HG03060 (cell line): ENCODE measurements around the gene ZNF358.
"Not testable (repeated sequence)": the region's sequence is repeated elsewhere in the genome, so short reads cannot be mapped to it uniquely, and the experiment has no call there.

Experiments used
- ATAC-seq: cut with Tn5 transposase; IDR thresholded peaks from one replicate; pipeline ENCODE4 v1.9.1; 2021; ENCODE audit warnings: low read depth, moderate number of reproducible peaks; ENCODE audit not compliant: unreplicated experiment

Gene ZNF358

DNA sequence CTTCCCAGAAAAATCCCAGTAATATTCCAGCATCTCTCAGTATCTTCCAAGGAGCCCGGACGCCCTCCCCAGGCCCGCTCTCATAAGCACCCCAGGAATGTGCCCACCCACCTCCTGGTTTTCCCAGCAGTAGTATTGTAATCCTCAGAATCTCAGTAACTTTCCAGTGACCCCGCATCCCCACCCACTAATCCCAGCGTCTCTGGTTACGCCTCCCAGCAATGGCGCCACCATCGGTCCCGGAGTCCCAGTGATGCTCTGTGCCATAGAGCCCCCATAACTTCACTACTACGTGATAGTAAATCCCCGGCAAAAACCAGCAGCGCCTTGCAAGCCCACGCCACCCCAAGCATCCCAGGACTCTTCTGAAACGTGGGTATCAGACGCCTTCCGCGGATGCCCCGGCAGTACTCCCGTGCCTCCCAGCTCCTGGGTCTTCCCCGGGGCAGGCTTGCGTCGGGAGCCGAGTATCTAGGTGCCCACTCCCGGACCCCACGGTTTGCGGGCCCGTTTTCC lies 18.7 kb downstream of the ZNF358 start:
- ATAC-seq: no peak

- peak; percentile 70 for ATAC-seq
These were observed 19.4 kb downstream of the ZNF358 start, which contains the start of gene PNPLA6 for GRCh38 chr19:7535047-7535997. TSS of gene PNPLA6 (plus strand) at chr19:7535717. CDS start at chr19:7535789, 72 bp downstream.

GRCh38 chr19:7535998-7536695 lies 20.2 kb downstream of the ZNF358 start:
- no peak for ATAC-seq

- ATAC-seq: not testable (repeated sequence)
These were observed 23.1 kb downstream of the ZNF358 start for GRCh38 chr19:7538990-7539389.

DNA sequence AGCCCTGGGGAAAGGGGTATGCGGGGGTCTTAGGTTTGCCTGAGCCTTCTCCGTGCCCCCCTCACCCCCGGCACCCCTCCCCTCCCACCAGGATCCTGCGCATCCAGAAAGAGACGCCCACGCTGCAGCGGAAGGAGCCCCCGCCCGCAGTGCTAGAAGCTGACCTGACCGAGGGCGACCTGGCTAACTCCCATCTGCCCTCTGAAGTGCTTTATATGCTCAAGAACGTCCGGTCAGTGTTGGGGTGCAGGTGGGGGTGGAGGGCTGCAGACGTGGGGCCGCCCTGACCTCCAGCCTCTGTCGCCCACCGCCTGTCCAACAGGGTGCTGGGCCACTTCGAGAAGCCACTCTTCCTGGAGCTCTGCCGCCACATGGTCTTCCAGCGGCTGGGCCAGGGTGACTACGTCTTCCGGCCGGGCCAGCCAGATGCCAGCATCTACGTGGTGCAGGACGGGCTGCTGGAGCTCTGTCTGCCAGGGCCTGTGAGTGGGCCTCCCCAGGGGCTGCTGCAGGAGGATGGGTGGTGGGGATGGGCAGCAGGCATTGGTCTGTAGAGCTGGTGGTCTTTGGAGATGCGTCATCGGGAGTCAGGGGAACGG lies 24.0 kb downstream of the ZNF358 start:
- no peak for ATAC-seq

- no peak for ATAC-seq
These were observed 25.0 kb downstream of the ZNF358 start for GRCh38 chr19:7540761-7541474.

- no peak for ATAC-seq
These were observed 25.5 kb downstream of the ZNF358 start for GRCh38 chr19:7541475-7541824.

GRCh38 chr19:7541828-7542443 lies 26.0 kb downstream of the ZNF358 start:
- no peak for ATAC-seq

GRCh38 chr19:7542556-7543348 lies 26.8 kb downstream of the ZNF358 start:
- ATAC-seq: no peak

DNA sequence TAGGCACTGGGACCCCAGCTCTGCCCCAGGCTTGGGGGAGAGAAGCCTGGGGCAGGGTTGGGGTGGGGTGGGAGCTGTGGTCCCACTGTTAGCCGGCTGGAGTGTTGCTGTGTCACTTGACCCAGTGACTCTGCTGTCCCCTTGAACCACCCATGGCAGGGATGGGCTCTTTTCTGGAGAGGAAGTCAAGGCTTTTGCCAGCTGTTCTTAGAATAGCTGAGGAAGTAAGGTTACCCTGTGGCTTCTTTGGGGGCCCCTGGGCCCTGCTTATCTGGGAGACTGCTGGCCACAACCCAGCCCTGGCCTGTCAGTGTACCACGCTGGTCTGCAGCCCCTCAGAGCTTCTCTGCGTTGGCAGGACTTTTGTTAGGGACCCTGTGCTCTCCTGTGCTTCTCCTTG lies 28.7 kb downstream of the ZNF358 start:
- no peak for ATAC-seq

GRCh38 chr19:7545300-7545699 lies 29.4 kb downstream of the ZNF358 start:
- ATAC-seq: no peak

DNA sequence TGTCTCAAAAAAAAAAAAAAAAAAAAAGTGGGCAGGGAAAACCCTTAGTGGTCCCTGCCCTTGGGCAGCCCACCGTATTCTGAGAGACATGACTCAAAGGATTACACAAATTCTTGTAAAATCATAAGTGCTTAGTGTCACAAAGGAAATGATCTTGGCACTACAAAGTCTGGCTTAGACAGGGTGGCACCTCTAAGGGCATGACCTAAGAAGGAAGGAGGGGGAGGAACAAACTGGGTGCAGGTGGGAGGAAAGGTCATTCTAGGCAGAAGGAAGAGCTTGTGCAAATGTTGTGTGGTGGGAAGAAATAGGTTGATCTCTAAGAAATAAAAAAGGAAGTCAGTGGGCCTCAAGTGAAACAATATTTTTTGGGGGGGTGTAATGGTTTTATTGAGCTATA lies 30.0 kb downstream of the ZNF358 start:
- no peak for ATAC-seq

- ATAC-seq: no peak
These were observed 31.3 kb downstream of the ZNF358 start for GRCh38 chr19:7547159-7547558.

- no peak for ATAC-seq
These were observed 33.7 kb downstream of the ZNF358 start for GRCh38 chr19:7549429-7550148.

DNA sequence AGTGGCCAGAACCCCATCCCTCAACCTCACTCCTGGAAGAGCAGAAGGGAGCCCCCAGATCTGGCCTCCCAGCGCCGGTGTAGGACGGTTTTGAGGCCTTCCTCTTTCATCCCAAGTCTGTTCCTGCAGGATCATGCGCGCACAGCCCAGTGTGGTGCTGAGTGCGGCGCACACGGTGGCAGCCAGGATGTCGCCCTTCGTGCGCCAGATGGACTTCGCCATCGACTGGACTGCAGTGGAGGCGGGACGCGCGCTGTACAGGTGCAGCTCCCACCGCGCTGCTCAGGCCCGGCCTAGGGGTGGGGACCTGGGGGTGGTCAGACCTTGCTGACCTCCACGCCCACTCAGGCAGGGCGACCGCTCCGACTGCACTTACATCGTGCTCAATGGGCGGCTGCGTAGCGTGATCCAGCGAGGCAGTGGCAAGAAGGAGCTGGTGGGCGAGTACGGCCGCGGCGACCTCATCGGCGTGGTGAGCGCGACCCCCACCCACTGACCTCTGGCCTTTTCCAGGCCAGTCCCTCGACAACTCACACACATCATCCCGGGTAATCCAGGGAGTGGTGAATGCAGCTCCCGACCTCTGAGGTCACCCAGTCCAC lies 34.4 kb downstream of the ZNF358 start:
- ATAC-seq: no peak

DNA sequence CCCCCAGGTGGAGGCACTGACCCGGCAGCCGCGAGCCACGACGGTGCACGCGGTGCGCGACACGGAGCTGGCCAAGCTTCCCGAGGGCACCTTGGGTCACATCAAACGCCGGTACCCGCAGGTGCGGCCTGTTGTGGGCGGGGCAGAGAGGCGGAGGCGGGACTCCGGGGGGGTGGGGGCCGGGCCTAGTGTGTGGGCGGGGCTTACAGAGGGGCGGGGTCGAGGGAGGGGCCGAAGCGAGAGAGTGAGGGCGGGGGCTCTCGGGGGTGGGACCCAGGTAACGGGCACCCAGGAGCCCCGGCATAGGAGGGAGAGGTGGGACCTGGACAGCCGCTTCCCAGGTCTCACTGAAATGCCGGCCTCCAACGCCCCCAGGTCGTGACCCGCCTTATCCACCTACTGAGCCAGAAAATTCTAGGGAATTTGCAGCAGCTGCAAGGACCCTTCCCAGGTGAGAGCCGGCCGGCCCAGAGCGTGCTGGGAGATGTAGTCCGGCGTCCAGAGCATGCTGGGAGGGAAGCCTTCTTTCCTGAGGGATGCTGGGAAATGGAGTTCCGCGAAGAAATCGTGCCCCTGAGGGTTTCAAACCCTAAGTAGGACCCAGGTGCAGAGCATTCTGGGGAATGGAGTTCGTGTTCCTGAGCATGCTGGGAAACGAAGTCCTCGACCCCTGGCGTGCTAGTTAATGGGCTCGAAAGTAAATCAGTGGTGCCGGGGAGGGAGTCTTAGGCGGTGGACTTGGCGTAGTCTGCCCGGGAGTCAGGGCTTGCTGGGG lies 35.3 kb downstream of the ZNF358 start:
- no peak for ATAC-seq

GRCh38 chr19:7552781-7553180 lies 36.9 kb downstream of the ZNF358 start:
- no peak for ATAC-seq
